Neural crest cell (in vitro differentiated cells): ENCODE measurements around the gene GSTA4. TPM values are rescaled to one million over a fixed set of nuclear protein-coding genes. Genes with fewer than 3 reads are reported as not detected.

Source experiments
- DNase-seq: peaks from one replicate; pipeline ENCODE4 v3.0.0; 2021; ENCODE audit warnings: low read depth, mixed read lengths, low spot score
- H3K27ac Mint-ChIP-seq: one replicate; pipeline ENCODE4 v1.8.0; 2021; ENCODE audit warnings: mild to moderate bottlenecking, mixed read lengths; ENCODE audit not compliant: unreplicated experiment
- H3K27me3 Mint-ChIP-seq: 2 replicates; pipeline ENCODE4 v1.8.0; 2021; ENCODE audit warnings: low read depth, mild to moderate bottlenecking, mixed read lengths
- H3K36me3 Mint-ChIP-seq: 2 replicates; pipeline ENCODE4 v1.8.0; 2021; ENCODE audit warnings: low read depth, mild to moderate bottlenecking, mixed read lengths
- H3K4me1 Mint-ChIP-seq: 2 replicates; pipeline ENCODE4 v1.8.0; 2021; ENCODE audit warnings: mixed read lengths
- H3K4me3 Mint-ChIP-seq: one replicate; pipeline ENCODE4 v1.8.0; 2021; ENCODE audit warnings: mild to moderate bottlenecking, mixed read lengths
- H3K9me3 Mint-ChIP-seq: 2 replicates; pipeline ENCODE4 v1.8.0; 2021; ENCODE audit warnings: mixed read lengths
- total RNA-seq: library from RNA; stranded (reverse); gene quantifications from 2 replicates; pipeline ENCODE4 v1.2.1, GENCODE V29; 2021
- TF ChIP-seq, protein P1 (sequence below): fragments of 200-600 bp; sonication (generic); conservative IDR thresholded peaks from 2 replicates; pipeline ENCODE4 v1.5.0; 2021; ENCODE audit warnings: antibody characterized with exemption, mild to moderate bottlenecking

Gene GSTA4
- total RNA-seq, 1 donor from 2014 or later = 70.7 TPM

DNA sequence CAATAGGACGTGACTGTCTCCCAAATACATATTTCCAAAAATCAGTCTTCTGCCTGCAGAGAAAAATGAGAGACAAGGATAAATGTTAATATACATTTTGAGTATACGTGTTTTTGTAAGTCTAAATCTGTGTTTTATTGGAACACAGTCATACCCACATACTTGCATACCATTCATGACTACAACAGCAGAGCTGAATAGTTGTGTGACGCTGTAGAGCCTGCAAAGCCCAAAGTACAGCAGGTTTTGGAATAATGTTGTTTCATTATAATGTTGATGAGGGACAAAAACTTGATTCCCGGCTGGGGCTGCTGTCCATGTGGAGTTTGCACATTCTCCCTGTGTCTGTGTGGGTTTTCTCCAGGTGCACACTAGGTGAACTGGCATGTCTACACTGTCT is 46.3 kb upstream of the GSTA4 start:
- no peak overlapping the region for H3K27ac Mint-ChIP-seq
- peaks cover 28% of the 10 kb centered on the region for H3K36me3 Mint-ChIP-seq
- peaks cover 33% of the 10 kb centered on the region for H3K4me1 Mint-ChIP-seq
- TF ChIP-seq, protein P1, sequence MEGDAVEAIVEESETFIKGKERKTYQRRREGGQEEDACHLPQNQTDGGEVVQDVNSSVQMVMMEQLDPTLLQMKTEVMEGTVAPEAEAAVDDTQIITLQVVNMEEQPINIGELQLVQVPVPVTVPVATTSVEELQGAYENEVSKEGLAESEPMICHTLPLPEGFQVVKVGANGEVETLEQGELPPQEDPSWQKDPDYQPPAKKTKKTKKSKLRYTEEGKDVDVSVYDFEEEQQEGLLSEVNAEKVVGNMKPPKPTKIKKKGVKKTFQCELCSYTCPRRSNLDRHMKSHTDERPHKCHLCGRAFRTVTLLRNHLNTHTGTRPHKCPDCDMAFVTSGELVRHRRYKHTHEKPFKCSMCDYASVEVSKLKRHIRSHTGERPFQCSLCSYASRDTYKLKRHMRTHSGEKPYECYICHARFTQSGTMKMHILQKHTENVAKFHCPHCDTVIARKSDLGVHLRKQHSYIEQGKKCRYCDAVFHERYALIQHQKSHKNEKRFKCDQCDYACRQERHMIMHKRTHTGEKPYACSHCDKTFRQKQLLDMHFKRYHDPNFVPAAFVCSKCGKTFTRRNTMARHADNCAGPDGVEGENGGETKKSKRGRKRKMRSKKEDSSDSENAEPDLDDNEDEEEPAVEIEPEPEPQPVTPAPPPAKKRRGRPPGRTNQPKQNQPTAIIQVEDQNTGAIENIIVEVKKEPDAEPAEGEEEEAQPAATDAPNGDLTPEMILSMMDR = no peak
- H3K9me3 Mint-ChIP-seq = no peaks in the 10 kb centered on the region
- H3K4me3 Mint-ChIP-seq = no peak overlapping the region
- H3K27me3 Mint-ChIP-seq = no peaks in the 10 kb centered on the region
- DNase-seq = no peak

DNA sequence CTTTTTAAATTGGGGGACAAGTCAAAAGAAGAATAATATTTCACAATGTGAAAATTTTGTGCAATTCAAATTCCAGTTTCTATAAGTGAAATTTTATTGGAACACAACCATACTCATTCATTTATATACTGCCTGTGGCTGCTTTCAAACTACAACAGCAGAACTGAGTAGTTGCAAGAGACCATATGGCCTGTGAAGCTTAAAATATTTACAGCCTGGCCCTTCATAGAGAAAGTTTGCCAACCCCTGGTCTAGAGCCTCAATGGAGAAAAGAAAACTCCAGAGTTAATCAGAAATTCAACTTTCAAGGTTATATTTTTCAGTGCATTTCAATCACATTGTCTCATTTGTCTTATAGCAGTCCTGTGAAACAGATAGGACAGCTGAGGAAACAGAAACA is 43.5 kb upstream of the GSTA4 start:
- H3K9me3 Mint-ChIP-seq = no peaks in the 10 kb centered on the region
- H3K4me3 Mint-ChIP-seq = no peak overlapping the region
- no peaks in the 10 kb centered on the region for H3K27me3 Mint-ChIP-seq
- no peak for DNase-seq
- H3K4me1 Mint-ChIP-seq = peaks cover 24% of the 10 kb centered on the region
- no peak overlapping the region for H3K27ac Mint-ChIP-seq
- H3K36me3 Mint-ChIP-seq = peaks cover 40% of the 10 kb centered on the region
- TF ChIP-seq, protein P1 = no peak

DNA sequence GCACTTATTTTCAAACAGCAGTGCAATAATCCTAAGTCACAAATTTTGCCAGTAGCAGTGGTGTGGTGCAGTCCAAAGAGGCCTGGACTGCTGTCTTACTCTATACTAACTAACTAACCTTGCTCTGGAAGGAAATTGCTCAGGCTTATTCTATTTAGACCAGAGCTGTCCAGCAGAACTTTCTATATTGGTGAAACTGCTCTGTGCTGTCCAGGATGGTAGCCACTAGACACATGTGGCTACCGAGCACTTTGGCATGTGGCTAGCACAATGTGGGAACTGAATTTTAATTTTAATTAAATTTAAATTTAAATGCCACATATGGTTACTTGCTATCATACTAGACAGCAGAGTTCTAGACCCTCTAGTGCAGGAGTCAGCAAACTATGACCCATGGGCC is 43.1 kb upstream of the GSTA4 start:
- no peak overlapping the region for H3K27ac Mint-ChIP-seq
- H3K36me3 Mint-ChIP-seq = peaks cover 45% of the 10 kb centered on the region
- H3K27me3 Mint-ChIP-seq = no peaks in the 10 kb centered on the region

DNA sequence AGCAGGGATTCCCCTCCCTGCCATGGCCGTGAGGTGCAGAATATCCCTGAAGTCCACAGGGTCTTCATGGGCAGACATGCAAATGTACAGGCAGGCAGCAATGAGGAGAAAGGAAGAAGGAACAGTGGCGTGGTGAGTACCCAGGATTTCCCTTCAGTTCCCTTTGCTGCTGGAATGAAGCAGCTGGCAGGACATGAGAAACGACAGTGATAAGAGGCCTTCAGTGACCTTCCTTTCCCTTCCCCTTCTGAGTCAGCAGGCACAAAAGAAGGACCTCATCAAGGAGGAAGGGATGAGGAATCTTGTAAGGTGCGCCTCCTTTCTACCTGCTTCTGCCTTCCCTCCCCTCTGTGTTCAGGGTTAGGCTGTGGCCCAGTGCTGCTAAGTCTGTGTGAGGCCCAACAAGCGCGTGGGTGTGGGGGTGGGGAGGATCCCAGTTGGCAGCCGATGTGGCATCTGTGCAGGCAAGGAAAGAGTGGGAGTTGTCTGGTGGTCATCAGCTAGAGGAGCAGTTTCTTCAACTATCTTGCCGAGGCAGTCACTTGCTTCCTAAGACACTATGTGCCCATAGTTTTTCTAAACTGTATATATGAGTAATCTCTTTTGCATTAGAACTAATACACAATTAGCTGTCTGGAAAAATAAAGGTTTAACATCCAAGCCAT is 40.6 kb upstream of the GSTA4 start:
- TF ChIP-seq, protein P1 = no peak
- no peak for DNase-seq
- Mint-ChIP-seq H3K4me1 (peaks cover 23% of the 10 kb centered on the region), H3K27me3 (no peaks in the 10 kb centered on the region), H3K4me3 (no peak overlapping the region), H3K9me3 (no peaks in the 10 kb centered on the region), H3K27ac (no peak overlapping the region), H3K36me3 (peaks cover 41% of the 10 kb centered on the region)

More for the DNA sequence above, 43.1 kb upstream of the GSTA4 start:
- TF ChIP-seq, protein P1 = no peak
- Mint-ChIP-seq H3K4me3 (no peak overlapping the region), H3K4me1 (peaks cover 26% of the 10 kb centered on the region), H3K9me3 (no peaks in the 10 kb centered on the region)
- DNase-seq = no peak

DNA sequence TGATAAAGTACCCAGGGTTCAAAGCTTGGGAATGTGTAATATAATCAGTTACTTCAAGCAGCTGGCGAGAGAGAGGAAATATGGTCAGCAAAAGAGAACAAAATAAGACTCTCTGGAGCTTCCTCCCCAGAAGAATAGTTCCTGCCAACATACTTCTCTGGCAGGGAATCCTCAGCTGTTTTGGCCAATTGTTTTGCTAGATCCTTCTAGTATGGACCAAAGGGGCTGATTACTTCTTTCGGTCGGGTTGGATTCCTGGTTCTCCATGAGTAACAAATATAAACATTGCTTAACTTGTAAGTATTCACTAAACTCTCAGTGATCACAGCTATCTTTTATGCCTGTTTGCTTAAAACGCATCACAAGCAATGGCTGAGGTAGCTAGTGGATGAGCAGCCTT is 38.7 kb upstream of the GSTA4 start:
- Mint-ChIP-seq H3K27me3 (no peaks in the 10 kb centered on the region), H3K4me1 (peaks cover 23% of the 10 kb centered on the region), H3K4me3 (no peak overlapping the region), H3K9me3 (no peaks in the 10 kb centered on the region), H3K27ac (peak overlapping the region; percentile 37), H3K36me3 (peaks cover 30% of the 10 kb centered on the region)
- TF ChIP-seq, protein P1 = no peak
- DNase-seq = no peak
